H9 (cell line): ENCODE measurements around the gene BBS1. TPM values are rescaled to one million over a fixed set of nuclear protein-coding genes. Genes with fewer than 3 reads are reported as not detected.

Source experiments
- DNase-seq: peaks from one replicate; pipeline ENCODE4 v3.0.0-alpha.2; 2017
- H2AFZ ChIP-seq: one replicate; pipeline ENCODE4 v1.6.1; 2013; ENCODE audit warnings: mild to moderate bottlenecking, low read length, control low read depth, moderate library complexity
- H2AK5ac ChIP-seq: 2 replicates; pipeline ENCODE4 v1.6.1; 2013; ENCODE audit warnings: low read length, control low read depth, mixed read lengths; ENCODE audit not compliant: insufficient read length
- H2BK120ac ChIP-seq: one replicate; pipeline ENCODE4 v1.6.1; 2013; ENCODE audit warnings: low read depth, mild to moderate bottlenecking, low read length, control low read depth, inconsistent platforms; ENCODE audit not compliant: poor library complexity, severe bottlenecking
- H2BK12ac ChIP-seq: 2 replicates; pipeline ENCODE4 v1.6.1; 2013; ENCODE audit warnings: low read length, control low read depth, mixed read lengths, low read depth; ENCODE audit not compliant: insufficient read length
- H2BK15ac ChIP-seq: 2 replicates; pipeline ENCODE4 v1.6.1; 2013; ENCODE audit warnings: low read depth, low read length, control low read depth
- H2BK20ac ChIP-seq: one replicate; pipeline ENCODE4 v1.6.1; 2013; ENCODE audit warnings: low read depth, mild to moderate bottlenecking, low read length, control low read depth, inconsistent platforms; ENCODE audit not compliant: poor library complexity, severe bottlenecking
- H2BK5ac ChIP-seq: 2 replicates; pipeline ENCODE4 v1.6.1; 2013; ENCODE audit warnings: low read length, control low read depth, mixed read lengths; ENCODE audit not compliant: insufficient read length
- H3K14ac ChIP-seq: 2 replicates; pipeline ENCODE4 v1.6.1; 2013; ENCODE audit warnings: low read length, control low read depth; ENCODE audit not compliant: insufficient read depth
- H3K18ac ChIP-seq: 2 replicates; pipeline ENCODE4 v1.6.1; 2013; ENCODE audit warnings: low read depth, mild to moderate bottlenecking, mixed read lengths, low read length, control low read depth; ENCODE audit not compliant: insufficient read length
- H3K23ac ChIP-seq: 2 replicates; pipeline ENCODE4 v1.6.1; 2013; ENCODE audit warnings: low read length, control low read depth, mixed read lengths, low read depth; ENCODE audit not compliant: insufficient read length
- H3K23me2 ChIP-seq: 2 replicates; pipeline ENCODE4 v1.6.1; 2013; ENCODE audit warnings: low read depth, mild to moderate bottlenecking, mixed read lengths, low read length, control low read depth; ENCODE audit not compliant: insufficient read length, poor library complexity, severe bottlenecking
- H3K27ac ChIP-seq: 2 replicates; pipeline ENCODE4 v1.5.1; 2013; ENCODE audit warnings: low read length, control low read depth, mixed read lengths, low read depth; ENCODE audit not compliant: insufficient read length
- H3K27me3 ChIP-seq: 2 replicates; pipeline ENCODE4 v1.6.1; 2013; ENCODE audit warnings: low read length, control low read depth, inconsistent platforms; ENCODE audit not compliant: insufficient read depth
- H3K4ac ChIP-seq: 2 replicates; pipeline ENCODE4 v1.6.1; 2013; ENCODE audit warnings: low read depth, mild to moderate bottlenecking, control low read depth, inconsistent platforms, low read length, moderate library complexity
- H3K4me1 ChIP-seq: 2 replicates; pipeline ENCODE4 v1.6.1; 2013; ENCODE audit warnings: low read length, control low read depth, inconsistent platforms; ENCODE audit not compliant: insufficient read depth
- H3K4me2 ChIP-seq: 2 replicates; pipeline ENCODE4 v1.6.1; 2013; ENCODE audit warnings: low read length, control low read depth, mixed read lengths; ENCODE audit not compliant: insufficient read length, insufficient read depth
- H3K56ac ChIP-seq: 2 replicates; pipeline ENCODE4 v1.6.1; 2013; ENCODE audit warnings: low read depth, mild to moderate bottlenecking, mixed read lengths, low read length, control low read depth; ENCODE audit not compliant: insufficient read length
- H3K79me1 ChIP-seq: 2 replicates; pipeline ENCODE4 v1.6.1; 2013; ENCODE audit warnings: low read depth, mild to moderate bottlenecking, moderate library complexity, low read length, control low read depth, inconsistent platforms; ENCODE audit not compliant: insufficient read depth, poor library complexity, severe bottlenecking
- H3K79me2 ChIP-seq: 2 replicates; pipeline ENCODE4 v1.6.1; 2013; ENCODE audit warnings: low read length, control low read depth, inconsistent platforms; ENCODE audit not compliant: insufficient read depth
- H3K9ac ChIP-seq: 2 replicates; pipeline ENCODE4 v1.6.1; 2013; ENCODE audit warnings: low read length, control low read depth, mixed read lengths; ENCODE audit not compliant: insufficient read length; ENCODE audit errors: extremely low read depth
- H3K9me3 ChIP-seq: one replicate; pipeline ENCODE4 v1.6.1; 2013; ENCODE audit warnings: low read depth, low read length, inconsistent platforms; ENCODE audit not compliant: control insufficient read depth
- H3T11ph ChIP-seq: one replicate; pipeline ENCODE4 v1.6.1; 2013; ENCODE audit warnings: mild to moderate bottlenecking, low read length, control low read depth, inconsistent platforms
- H4K20me1 ChIP-seq: one replicate; pipeline ENCODE4 v1.6.1; 2013; ENCODE audit not compliant: control insufficient read depth, insufficient read length, insufficient read depth
- H4K5ac ChIP-seq: 2 replicates; pipeline ENCODE4 v1.6.1; 2013; ENCODE audit warnings: low read depth, mild to moderate bottlenecking, mixed read lengths, low read length, control low read depth; ENCODE audit not compliant: insufficient read length
- H4K8ac ChIP-seq: replicated peaks from 2 replicates; pipeline ENCODE4 v1.6.1; 2013; ENCODE audit warnings: low read length, control low read depth, mixed read lengths, low read depth; ENCODE audit not compliant: insufficient read length
- H4K91ac ChIP-seq: 2 replicates; pipeline ENCODE4 v1.6.1; 2013; ENCODE audit warnings: low read depth, mild to moderate bottlenecking, moderate library complexity, mixed read lengths, low read length, control low read depth; ENCODE audit not compliant: insufficient read length
- H3K27ac Mint-ChIP-seq, 3 experiments: 2 replicates in 2 of 3; 3 replicates in 1 of 3; pipeline ENCODE4 v1.8.0; 2020 to 2021; ENCODE audit warnings: mixed read lengths in 3 of 3, mild to moderate bottlenecking in 1 of 3, moderate library complexity in 1 of 3
- H3K27me3 Mint-ChIP-seq: 2 replicates; pipeline ENCODE4 v1.8.0; 2021; ENCODE audit warnings: low read depth, mild to moderate bottlenecking, moderate library complexity, mixed read lengths
- H3K36me3 Mint-ChIP-seq, 3 experiments: 2 replicates in 2 of 3; 3 replicates in 1 of 3; pipeline ENCODE4 v1.8.0; 2020 to 2021; ENCODE audit warnings: low read depth in 3 of 3, mixed read lengths in 3 of 3; ENCODE audit not compliant: insufficient read depth in 1 of 3
- H3K4me1 Mint-ChIP-seq, 2 experiments: 2 replicates each; pipeline ENCODE4 v1.8.0; 2020; ENCODE audit warnings: mixed read lengths in 2 of 2
- H3K4me3 Mint-ChIP-seq, 2 experiments: 2 replicates in 1 of 2; 3 replicates in 1 of 2; pipeline ENCODE4 v1.8.0; 2020 to 2021; ENCODE audit warnings: mild to moderate bottlenecking in 2 of 2, mixed read lengths in 2 of 2, moderate library complexity in 1 of 2
- H3K9me3 Mint-ChIP-seq, 2 experiments: 2 replicates in 1 of 2; 3 replicates in 1 of 2; pipeline ENCODE4 v1.8.0; 2020; ENCODE audit warnings: mild to moderate bottlenecking in 2 of 2, mixed read lengths in 2 of 2, moderate library complexity in 1 of 2
- WGBS: extraction: QIAGEN DNeasy Blood & Tissue Kit; methylation state at CpG from one replicate; pipeline ENCODE4 v1.1.7; 2013; ENCODE audit warnings: missing lambda C conversion rate, low lambda C conversion rate, mixed read lengths; ENCODE audit not compliant: insufficient read length; ENCODE audit errors: extremely low coverage; 5-methylcytosine and 5-hydroxymethylcytosine counted together
- total RNA-seq: library from RNA; stranded (reverse); gene quantifications from 2 replicates; pipeline ENCODE4 v1.2.1, GENCODE V29; 2021
- TF ChIP-seq, protein P1 (sequence below): fragments of 200-600 bp; sonication (generic); conservative IDR thresholded peaks from 3 replicates; pipeline ENCODE4 v1.8.0; 2021; ENCODE audit warnings: antibody characterized with exemption, mild to moderate bottlenecking

The BBS1 gene
- total RNA-seq, 1 experiment from 2014 or later, result 27.2 TPM

DNA sequence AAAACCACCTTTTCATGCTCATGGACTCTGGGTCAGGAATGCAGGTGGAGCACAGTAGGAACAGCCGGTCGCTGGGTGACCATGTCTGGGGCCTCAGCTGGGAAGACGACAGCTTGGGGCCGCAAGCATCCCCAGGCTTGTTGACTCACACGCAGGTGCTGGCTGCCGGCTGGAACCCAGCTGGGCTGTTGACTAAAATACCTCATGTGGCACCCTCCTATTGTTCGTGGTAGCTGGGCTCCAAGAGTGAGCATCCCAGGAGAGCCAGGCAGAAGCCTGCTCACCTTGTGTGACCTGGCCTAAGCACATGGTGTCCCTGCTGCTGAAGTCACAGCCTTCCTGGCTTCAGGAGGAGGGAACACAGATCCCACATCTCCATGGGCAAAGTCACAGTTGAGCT, 20.8 kb upstream of the BBS1 start:
- Mint-ChIP-seq H3K4me3 (no peak overlapping the region), H3K27me3 (no peaks in the 10 kb centered on the region), H3K4me1 (peaks cover 7 to 8% of the 10 kb centered on the region in 2 experiments), H3K36me3 (peaks cover 7 to 71% (median 38%) of the 10 kb centered on the region in 3 experiments; a peak in 6 of 7 replicates), H3K27ac (no peak overlapping the region; a peak in 1 of 7 replicates), H3K9me3 (no peaks in the 10 kb centered on the region)
- Histone ChIP-seq H3K27me3 (no peaks in the 10 kb centered on the region), H2BK15ac (no peak overlapping the region), H2BK12ac (no peak overlapping the region), H2AK5ac (no peak overlapping the region), H3K4ac (no peak overlapping the region), H4K91ac (no peak overlapping the region), H4K20me1 (no peaks in the 10 kb centered on the region), H3K4me1 (no peaks in the 10 kb centered on the region), H3K23ac (no peak overlapping the region), H4K5ac (no peak overlapping the region), H3K23me2 (no peaks in the 10 kb centered on the region), H3K18ac (no peak overlapping the region), H3T11ph (no peak overlapping the region), H3K79me1 (no peaks in the 10 kb centered on the region), H3K9ac (no peak overlapping the region), H3K9me3 (no peaks in the 10 kb centered on the region), H4K8ac (no peak overlapping the region), H2AFZ (no peak overlapping the region), H3K14ac (no peak overlapping the region), H2BK5ac (no peak overlapping the region), H2BK120ac (no peak overlapping the region), H2BK20ac (no peak overlapping the region), H3K56ac (no peak overlapping the region), H3K4me2 (no peak overlapping the region), H3K79me2 (no peaks in the 10 kb centered on the region), H3K27ac (no peak overlapping the region)
- TF ChIP-seq, protein P1, sequence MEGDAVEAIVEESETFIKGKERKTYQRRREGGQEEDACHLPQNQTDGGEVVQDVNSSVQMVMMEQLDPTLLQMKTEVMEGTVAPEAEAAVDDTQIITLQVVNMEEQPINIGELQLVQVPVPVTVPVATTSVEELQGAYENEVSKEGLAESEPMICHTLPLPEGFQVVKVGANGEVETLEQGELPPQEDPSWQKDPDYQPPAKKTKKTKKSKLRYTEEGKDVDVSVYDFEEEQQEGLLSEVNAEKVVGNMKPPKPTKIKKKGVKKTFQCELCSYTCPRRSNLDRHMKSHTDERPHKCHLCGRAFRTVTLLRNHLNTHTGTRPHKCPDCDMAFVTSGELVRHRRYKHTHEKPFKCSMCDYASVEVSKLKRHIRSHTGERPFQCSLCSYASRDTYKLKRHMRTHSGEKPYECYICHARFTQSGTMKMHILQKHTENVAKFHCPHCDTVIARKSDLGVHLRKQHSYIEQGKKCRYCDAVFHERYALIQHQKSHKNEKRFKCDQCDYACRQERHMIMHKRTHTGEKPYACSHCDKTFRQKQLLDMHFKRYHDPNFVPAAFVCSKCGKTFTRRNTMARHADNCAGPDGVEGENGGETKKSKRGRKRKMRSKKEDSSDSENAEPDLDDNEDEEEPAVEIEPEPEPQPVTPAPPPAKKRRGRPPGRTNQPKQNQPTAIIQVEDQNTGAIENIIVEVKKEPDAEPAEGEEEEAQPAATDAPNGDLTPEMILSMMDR, result no peak
- no peak for DNase-seq
- no CpG with 5 or more reads among the region's 7 CpGs for WGBS
